B cell (primary cell): ENCODE data around the gene RNASET2. TPM values are rescaled to one million over a fixed set of nuclear protein-coding genes. Genes with fewer than 3 reads are reported as not detected.

ENCODE experiments used
- ATAC-seq: fragments of 200-7000 bp; cut with Tn5 transposase; one replicate; pipeline ENCODE4 v1.10.0; 2021; ENCODE audit warnings: low read depth, mild to moderate bottlenecking, moderate number of reproducible peaks, moderate library complexity
- CTCF ChIA-PET: fragments of 350-600 bp; sonication (Branson Sonifier 250); formaldehyde crosslinking; loops from one replicate; lab custom pipeline; 2021; ENCODE audit warnings: antibody characterized with exemption, inconsistent platforms; lab: Charles Lee
- POLR2A ChIA-PET: fragments of 350-600 bp; sonication (Branson Sonifier 250); formaldehyde crosslinking; loops from one replicate; lab custom pipeline; 2021; ENCODE audit warnings: antibody characterized with exemption; lab: Charles Lee
- DNase-seq: peaks from one replicate; pipeline ENCODE4 v3.0.0; 2013
- H2AFZ ChIP-seq: 2 replicates; pipeline ENCODE4 v1.6.1; 2012; ENCODE audit warnings: mild to moderate bottlenecking, low read depth, low read length; ENCODE audit not compliant: insufficient read depth, poor library complexity, severe bottlenecking
- H3K27ac ChIP-seq, 2 donors: 1 replicate in 1 of 2; 2 replicates in 1 of 2; pipeline ENCODE4 v1.5.1; 2012 to 2013; ENCODE audit warnings: low read length in 2 of 2, mild to moderate bottlenecking in 2 of 2, moderate library complexity in 1 of 2
- H3K27me3 ChIP-seq, 4 experiments: fragments of 200-600 bp in 1 of 4; sonication (generic) in 1 of 4; replicated peaks in 1 of 4; 1 replicate in 2 of 4; 2 replicates in 2 of 4; pipeline versions ENCODE4 v1.6.1 to v1.7.0; 2013 to 2016; ENCODE audit warnings: low read length in 3 of 4, mild to moderate bottlenecking in 2 of 4, mixed read lengths in 1 of 4, moderate library complexity in 1 of 4; ENCODE audit not compliant: insufficient read depth in 4 of 4, control insufficient read depth in 3 of 4; ENCODE audit errors: control extremely low read depth in 1 of 4
- H3K36me3 ChIP-seq, 2 experiments: replicated peaks in 1 of 2; 1 replicate in 1 of 2; 2 replicates in 1 of 2; pipeline versions ENCODE4 v1.6.1 to v1.7.1; 2013; ENCODE audit warnings: low read length in 1 of 2; ENCODE audit not compliant: insufficient read depth in 2 of 2, control insufficient read depth in 1 of 2; ENCODE audit errors: control extremely low read depth in 1 of 2, extremely low read depth in 1 of 2
- H3K4me1 ChIP-seq, 2 donors: fragments of 200-600 bp in 1 of 2; sonication (generic) in 1 of 2; 1 replicate in 1 of 2; 2 replicates in 1 of 2; pipeline versions ENCODE4 v1.5.1 to v1.6.1; 2013 to 2017; ENCODE audit warnings: low read length in 2 of 2; ENCODE audit not compliant: control insufficient read depth in 2 of 2, insufficient read depth in 2 of 2
- H3K4me2 ChIP-seq: replicated peaks from 2 replicates; pipeline ENCODE3; 2012; ENCODE audit warnings: mild to moderate bottlenecking, low read depth, low read length; ENCODE audit not compliant: poor library complexity, severe bottlenecking
- H3K4me3 ChIP-seq, 5 experiments: fragments of 200-600 bp in 1 of 5; sonication (generic) in 1 of 5; 1 replicate in 3 of 5; 2 replicates in 2 of 5; pipeline versions ENCODE4 v1.5.1 to v1.7.0; 2011 to 2016; ENCODE audit warnings: low read length in 4 of 5, mild to moderate bottlenecking in 4 of 5, low read depth in 2 of 5, control low read depth in 1 of 5, moderate library complexity in 1 of 5; ENCODE audit not compliant: insufficient read depth in 1 of 5; ENCODE audit errors: control extremely low read depth in 1 of 5, extremely low read depth in 1 of 5
- H3K79me2 ChIP-seq: fragments of 200-600 bp; sonication (generic); one replicate; pipeline ENCODE4 v1.6.0; 2016; ENCODE audit warnings: low read length; ENCODE audit not compliant: control insufficient read depth, insufficient read depth
- H3K9ac ChIP-seq: fragments of 200-600 bp; sonication (generic); 2 replicates; pipeline ENCODE4 v1.6.1; 2017; ENCODE audit warnings: mild to moderate bottlenecking, low read length, moderate library complexity
- H3K9me3 ChIP-seq, 3 donors: one replicate each; pipeline versions ENCODE4 v1.6.1 to v1.7.1; 2013; ENCODE audit warnings: low read length in 2 of 3; ENCODE audit not compliant: control insufficient read depth in 2 of 3, insufficient read depth in 1 of 3; ENCODE audit errors: control extremely low read depth in 1 of 3
- H4K20me1 ChIP-seq: 2 replicates; pipeline ENCODE4 v1.6.0; 2012; ENCODE audit warnings: mild to moderate bottlenecking, low read length; ENCODE audit not compliant: insufficient read depth, control insufficient read depth, poor library complexity, severe bottlenecking
- H3K27ac Mint-ChIP-seq: one replicate; pipeline ENCODE4 v1.8.0; 2021; ENCODE audit warnings: mixed read lengths
- H3K27me3 Mint-ChIP-seq: one replicate; pipeline ENCODE4 v1.8.0; 2021; ENCODE audit warnings: mixed read lengths
- H3K4me1 Mint-ChIP-seq: one replicate; pipeline ENCODE4 v1.8.0; 2021; ENCODE audit warnings: mixed read lengths
- H3K4me3 Mint-ChIP-seq: one replicate; pipeline ENCODE4 v1.8.0; 2021; ENCODE audit warnings: mixed read lengths
- H3K9me3 Mint-ChIP-seq: one replicate; pipeline ENCODE4 v1.8.0; 2022; ENCODE audit warnings: mixed read lengths; ENCODE audit not compliant: insufficient read depth
- EZH2 ChIP-seq: IDR thresholded peaks from 2 replicates; pipeline ENCODE4 v1.6.1; 2012; ENCODE audit warnings: borderline replicate concordance, low read depth, mild to moderate bottlenecking, moderate library complexity, low read length; ENCODE audit not compliant: insufficient read depth, poor library complexity, severe bottlenecking
- WGBS: methylation state at CpG from one replicate; pipeline ENCODE4 v1.1.5; 2013; ENCODE audit warnings: missing lambda C conversion rate; ENCODE audit not compliant: insufficient coverage; 5-methylcytosine and 5-hydroxymethylcytosine counted together
- intact Hi-C: fragments of 100-400 bp; cut with micrococcal nuclease; formaldehyde crosslinking; loops from one replicate; pipeline ENCODE4 v1.10.0; 2022
- polyA plus RNA-seq: library from polyadenylated mRNA; depleted of rRNA; stranded (reverse); fragments of >200 nt; gene quantifications from 2 replicates; pipeline ENCODE4 v1.2.3, GENCODE V29; 2012
- total RNA-seq, 2 donors: library from RNA; stranded (reverse); fragments of 120-200 nt in 1 of 2; gene quantifications; 1 replicate in 1 of 2; 2 replicates in 1 of 2; pipeline versions ENCODE4 v1.2.3 to v1.2.4, GENCODE V29; 2013 to 2022
- TF ChIP-seq, protein P1 (sequence below): fragments of 200-600 bp; IDR thresholded peaks from one replicate; pipeline ENCODE4 v1.8.0; 2022; ENCODE audit warnings: antibody characterized with exemption, mild to moderate bottlenecking

RNASET2 gene
- total and polyA plus RNA-seq, 2 donors (not counting 1 experiment from before 2014, with no cell fraction given) = 293 to 330 TPM

DNA sequence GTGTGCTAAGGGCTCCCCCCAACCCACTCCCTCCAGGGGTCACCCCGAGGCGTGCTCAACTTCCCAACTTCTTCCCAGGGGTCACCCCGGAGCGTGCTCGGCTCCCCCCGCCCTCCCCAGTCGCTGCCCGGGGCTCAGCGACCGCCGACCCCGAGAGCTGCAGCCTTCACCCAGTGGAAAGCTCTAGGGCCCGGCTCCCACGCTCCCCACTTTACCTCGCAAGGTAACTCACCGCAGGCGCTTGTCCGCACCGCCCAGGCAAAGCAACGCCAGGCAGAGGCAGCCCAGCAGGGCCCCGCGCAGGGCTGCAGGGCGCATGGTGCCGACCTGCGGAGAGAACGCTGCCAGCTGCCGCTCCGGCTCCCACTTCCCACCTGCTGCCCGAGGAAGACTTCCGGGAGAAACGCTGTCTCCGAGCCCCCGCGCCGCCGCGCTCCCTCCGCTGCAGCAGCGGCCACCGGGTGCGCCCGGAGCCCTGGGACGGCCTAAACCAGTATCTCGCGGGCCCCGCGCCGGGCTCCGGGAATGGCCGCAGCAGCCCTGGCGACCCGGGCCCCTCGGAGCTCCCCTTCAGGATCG lies 396 bp downstream of the RNASET2 start:
- Mint-ChIP-seq H3K4me3 (peak overlapping the region; percentile 93), H3K4me1 (peaks cover 79% of the 10 kb centered on the region), H3K9me3 (no peaks in the 10 kb centered on the region), H3K27me3 (no peaks in the 10 kb centered on the region), H3K27ac (peak overlapping the region; percentile 100)
- Histone ChIP-seq H2AFZ (peak overlapping the region; percentile 81), H3K36me3 (peaks cover 0 to 27% of the 10 kb centered on the region in 2 experiments), H3K4me1 (peaks cover 68 to 81% of the 10 kb centered on the region in 2 donors), H3K9me3 (no peaks in the 10 kb centered on the region), H3K79me2 (peaks cover 49% of the 10 kb centered on the region), H4K20me1 (peaks cover 34% of the 10 kb centered on the region), H3K27ac (peak overlapping the region; percentile 78 to 98), H3K27me3 (no peaks in the 10 kb centered on the region), H3K4me3 (peak overlapping the region; percentile 79 to 97 (median 89)), H3K4me2 (peak overlapping the region; percentile 98), H3K9ac (peak overlapping the region; percentile 89)
- ATAC-seq = peak; percentile 3
- intact Hi-C loops = loop anchor here (2.0 to 5.0 kb wide), 2 partner anchors 329 to 614 kb away; partner anchors contain the start of genes RPS6KA2 and SFT2D1
- no peak for DNase-seq
- CTCF ChIA-PET = interaction anchor here (0.9 to 9.7 kb wide), 10 partner anchors 27 to 467 kb away, joined by 3 to 117 read pairs (median 4); partner anchors contain the start of gene CEP43
- POLR2A ChIA-PET = interaction anchor here (0.8 to 2.2 kb wide), 15 partner anchors 9 to 198 kb away, joined by 3 to 11 read pairs (median 4); no protein-coding TSS in a partner anchor
- TF ChIP-seq EZH2 = no peak
- TF ChIP-seq, protein P1, sequence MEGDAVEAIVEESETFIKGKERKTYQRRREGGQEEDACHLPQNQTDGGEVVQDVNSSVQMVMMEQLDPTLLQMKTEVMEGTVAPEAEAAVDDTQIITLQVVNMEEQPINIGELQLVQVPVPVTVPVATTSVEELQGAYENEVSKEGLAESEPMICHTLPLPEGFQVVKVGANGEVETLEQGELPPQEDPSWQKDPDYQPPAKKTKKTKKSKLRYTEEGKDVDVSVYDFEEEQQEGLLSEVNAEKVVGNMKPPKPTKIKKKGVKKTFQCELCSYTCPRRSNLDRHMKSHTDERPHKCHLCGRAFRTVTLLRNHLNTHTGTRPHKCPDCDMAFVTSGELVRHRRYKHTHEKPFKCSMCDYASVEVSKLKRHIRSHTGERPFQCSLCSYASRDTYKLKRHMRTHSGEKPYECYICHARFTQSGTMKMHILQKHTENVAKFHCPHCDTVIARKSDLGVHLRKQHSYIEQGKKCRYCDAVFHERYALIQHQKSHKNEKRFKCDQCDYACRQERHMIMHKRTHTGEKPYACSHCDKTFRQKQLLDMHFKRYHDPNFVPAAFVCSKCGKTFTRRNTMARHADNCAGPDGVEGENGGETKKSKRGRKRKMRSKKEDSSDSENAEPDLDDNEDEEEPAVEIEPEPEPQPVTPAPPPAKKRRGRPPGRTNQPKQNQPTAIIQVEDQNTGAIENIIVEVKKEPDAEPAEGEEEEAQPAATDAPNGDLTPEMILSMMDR = no peak
- WGBS = under 1% methylated on average over 54 of the region's 54 CpGs
